Endodermal cell (in vitro differentiated cells): ENCODE data around the gene SSTR4. TPM values are rescaled to one million over a fixed set of nuclear protein-coding genes. Genes with fewer than 3 reads are reported as not detected.

Experiments
- DNase-seq: peaks from one replicate; pipeline ENCODE4 v3.0.0-alpha.2; 2017
- H3K27ac ChIP-seq: 2 replicates; pipeline ENCODE4 v1.5.1; 2013; ENCODE audit warnings: mild to moderate bottlenecking, low read depth, low read length, moderate library complexity
- H3K27me3 ChIP-seq: 2 replicates; pipeline ENCODE4 v1.6.1; 2013; ENCODE audit warnings: mild to moderate bottlenecking, low read length, moderate library complexity; ENCODE audit not compliant: insufficient read depth, control insufficient read depth, poor library complexity, severe bottlenecking
- H3K36me3 ChIP-seq: 2 replicates; pipeline ENCODE4 v1.7.0; 2013; ENCODE audit warnings: mild to moderate bottlenecking, low read length, moderate library complexity; ENCODE audit not compliant: control insufficient read depth, insufficient read depth
- H3K4me1 ChIP-seq: one replicate; pipeline ENCODE4 v1.7.0; 2013; ENCODE audit warnings: low read length; ENCODE audit not compliant: control insufficient read depth, insufficient read depth
- H3K4me3 ChIP-seq: 2 replicates; pipeline ENCODE4 v1.5.1; 2013; ENCODE audit warnings: mild to moderate bottlenecking, low read length, moderate library complexity
- H3K9ac ChIP-seq: 2 replicates; pipeline ENCODE4 v1.6.1; 2013; ENCODE audit warnings: mild to moderate bottlenecking, low read length, moderate library complexity; ENCODE audit not compliant: poor library complexity, severe bottlenecking; ENCODE audit errors: extremely low read depth
- H3K9me3 ChIP-seq: 2 replicates; pipeline ENCODE4 v1.6.1; 2013; ENCODE audit warnings: mild to moderate bottlenecking, low read length, moderate library complexity; ENCODE audit not compliant: control insufficient read depth
- H3K27ac Mint-ChIP-seq: 2 replicates; pipeline ENCODE4 v1.8.0; 2020; ENCODE audit warnings: mixed read lengths
- H3K27me3 Mint-ChIP-seq: 2 replicates; pipeline ENCODE4 v1.8.0; 2021; ENCODE audit warnings: mild to moderate bottlenecking, mixed read lengths; ENCODE audit not compliant: insufficient read depth
- H3K36me3 Mint-ChIP-seq: 2 replicates; pipeline ENCODE4 v1.8.0; 2020; ENCODE audit warnings: low read depth, mixed read lengths
- H3K4me1 Mint-ChIP-seq: 2 replicates; pipeline ENCODE4 v1.8.0; 2020; ENCODE audit warnings: mixed read lengths
- H3K4me3 Mint-ChIP-seq: 2 replicates; pipeline ENCODE4 v1.8.0; 2020; ENCODE audit warnings: mild to moderate bottlenecking, moderate library complexity, mixed read lengths
- H3K9me3 Mint-ChIP-seq: 2 replicates; pipeline ENCODE4 v1.8.0; 2020; ENCODE audit warnings: mild to moderate bottlenecking, mixed read lengths
- CTCF ChIP-seq: fragments of 200-600 bp; sonication (generic); conservative IDR thresholded peaks from 2 replicates; pipeline ENCODE4 v1.5.0; 2021; ENCODE audit warnings: antibody characterized with exemption, mild to moderate bottlenecking
- WGBS, 2 experiments: methylation state at CpG; one replicate each; pipeline versions ENCODE4 v1.1.5 to v1.1.7; 2013; ENCODE audit warnings: missing lambda C conversion rate in 2 of 2, mixed read lengths in 1 of 2; ENCODE audit not compliant: insufficient coverage in 1 of 2, insufficient read length in 1 of 2; 5-methylcytosine and 5-hydroxymethylcytosine counted together
- total RNA-seq, 2 donors: library from RNA; stranded (reverse); fragmentation: NEBNext Ultra II Directional in 1 of 2; extraction: Animal tissue kit (Norgen Biotek cat#: 25700) in 1 of 2; gene quantifications; 2 replicates in 1 of 2; 3 replicates in 1 of 2; pipeline ENCODE4 v1.2.1, GENCODE V29; 2021

The SSTR4 gene
- total RNA-seq, 2 donors from 2014 or later, result 0.40 TPM; not detected in 1

GRCh38 chr20:23083553-23084220 lies 48.6 kb downstream of the SSTR4 start:
- Histone ChIP-seq H3K9me3 (no peaks in the 10 kb centered on the region), H3K4me3 (no peak overlapping the region), H3K27ac (no peak overlapping the region), H3K4me1 (peaks cover 3% of the 10 kb centered on the region), H3K27me3 (no peaks in the 10 kb centered on the region), H3K36me3 (no peaks in the 10 kb centered on the region), H3K9ac (no peak overlapping the region)
- Mint-ChIP-seq H3K4me1 (peaks cover 8% of the 10 kb centered on the region), H3K36me3 (no peaks in the 10 kb centered on the region), H3K4me3 (no peak overlapping the region), H3K27me3 (no peaks in the 10 kb centered on the region), H3K9me3 (no peaks in the 10 kb centered on the region), H3K27ac (no peak overlapping the region)
- TF ChIP-seq CTCF, result no peak
- DNase-seq, result no peak
- WGBS, 2 experiments, result 67 to 96% methylated on average over 3 to 14 of the region's 15 CpGs

- 95 to 96% methylated on average over 5 to 17 of the region's 17 CpGs for WGBS, 2 experiments
- TF ChIP-seq CTCF, result no peak
- no peak overlapping the region for H3K27ac ChIP-seq
- Mint-ChIP-seq H3K27ac (no peak overlapping the region), H3K4me3 (no peak overlapping the region), H3K27me3 (no peaks in the 10 kb centered on the region), H3K4me1 (peaks cover 8% of the 10 kb centered on the region), H3K36me3 (no peaks in the 10 kb centered on the region), H3K9me3 (no peaks in the 10 kb centered on the region)
- H3K4me3 ChIP-seq, result no peak overlapping the region
- H3K9me3 ChIP-seq, result no peaks in the 10 kb centered on the region
- no peaks in the 10 kb centered on the region for H3K4me1 ChIP-seq
- H3K9ac ChIP-seq, result no peak overlapping the region
- no peaks in the 10 kb centered on the region for H3K27me3 ChIP-seq
- H3K36me3 ChIP-seq, result no peaks in the 10 kb centered on the region
- no peak for DNase-seq
Observed at GRCh38 chr20:23084282-23084844, 49.3 kb downstream of the SSTR4 start.

DNA sequence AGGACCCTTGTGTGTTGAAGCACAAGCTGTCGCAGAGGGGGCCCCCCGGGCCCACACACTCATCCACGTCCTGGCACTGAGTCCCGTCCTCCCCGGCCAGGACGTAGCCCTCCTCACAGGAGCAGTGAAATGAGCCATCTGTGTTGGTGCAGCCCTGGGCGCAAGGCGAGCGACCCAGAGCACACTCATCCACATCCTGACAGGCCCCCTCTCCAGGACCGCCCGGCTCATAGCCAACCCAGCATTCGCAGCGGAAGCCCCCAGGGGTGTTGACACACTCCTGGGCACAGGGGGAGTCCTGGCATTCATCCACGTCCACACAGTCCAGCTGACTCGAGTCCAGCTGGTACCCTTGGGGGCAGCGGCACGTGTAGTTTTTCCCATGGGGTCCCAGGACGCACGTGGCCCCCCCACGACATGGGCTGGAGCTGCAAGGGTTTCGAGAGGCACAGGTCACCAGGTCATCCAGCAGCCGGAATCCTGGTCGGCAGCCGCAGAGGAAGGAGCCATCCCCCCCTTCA lies 49.8 kb downstream of the SSTR4 start:
- Mint-ChIP-seq H3K27me3 (no peaks in the 10 kb centered on the region), H3K4me1 (peaks cover 3% of the 10 kb centered on the region)
- no peak for DNase-seq

More for the DNA sequence above, 49.8 kb downstream of the SSTR4 start:
- WGBS, 2 experiments, result 92 to 95% methylated on average over 23 to 24 of the region's 24 CpGs
- Histone ChIP-seq H3K36me3 (no peaks in the 10 kb centered on the region), H3K9ac (no peak overlapping the region), H3K27ac (no peak overlapping the region), H3K9me3 (no peaks in the 10 kb centered on the region), H3K27me3 (no peaks in the 10 kb centered on the region), H3K4me1 (no peaks in the 10 kb centered on the region), H3K4me3 (no peak overlapping the region)
- Mint-ChIP-seq H3K4me3 (no peak overlapping the region), H3K9me3 (no peaks in the 10 kb centered on the region), H3K36me3 (no peaks in the 10 kb centered on the region), H3K27ac (no peak overlapping the region)
- no peak for TF ChIP-seq CTCF
